ENCODE data around the gene PLXNA2. TPM values are rescaled to one million over a fixed set of nuclear protein-coding genes. Genes with fewer than 3 reads are reported as not detected.

Gene PLXNA2
- total RNA-seq, 1 donor from 2014 or later = 9.0 TPM

DNA sequence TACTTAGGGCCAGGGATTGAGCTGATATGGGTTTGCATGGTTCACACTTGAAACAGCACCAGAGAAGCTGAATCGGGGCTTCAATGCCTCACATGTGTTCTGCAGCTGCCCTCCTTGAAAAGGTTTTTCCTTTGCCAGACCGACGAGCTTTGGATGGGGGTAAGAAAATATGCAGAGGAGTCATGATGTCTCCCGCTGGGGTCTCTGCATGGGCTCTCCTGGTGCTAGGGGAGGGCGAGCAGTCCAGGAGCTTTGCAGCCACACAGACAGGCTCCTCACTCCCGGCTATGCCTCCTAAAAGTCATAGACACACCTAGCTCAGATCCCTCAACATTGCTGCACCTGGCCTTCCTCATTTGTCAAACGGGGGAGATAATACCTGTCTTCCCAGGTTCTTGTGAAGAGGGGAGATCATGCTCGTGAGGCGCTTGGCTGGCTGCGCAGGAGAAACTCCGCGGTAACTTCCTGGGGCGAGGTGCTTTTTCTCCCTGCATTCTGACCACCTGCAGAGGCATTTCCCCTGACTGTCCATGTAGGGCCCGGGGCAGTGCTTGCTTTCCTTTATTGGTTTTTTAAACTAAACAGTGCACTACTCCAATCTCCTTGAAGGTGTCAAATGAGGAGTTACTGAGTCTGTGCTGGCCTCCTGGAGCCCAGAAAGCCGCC, 112.4 kb downstream of the PLXNA2 start:
- Histone ChIP-seq H3K36me3 (ENCODE audit: control insufficient read depth, insufficient read depth, low read length) (peaks cover 3% of the 10 kb centered on the region), H3K27me3 (ENCODE audit: control insufficient read depth, insufficient read depth, low read length) (no peaks in the 10 kb centered on the region), H3K4me3 (ENCODE audit: low read depth, low read length) (no peak overlapping the region)
- FAIRE-seq (no peak), DNase-seq (ENCODE audit: low read depth) (no peak)
- TF ChIP-seq, protein P1, sequence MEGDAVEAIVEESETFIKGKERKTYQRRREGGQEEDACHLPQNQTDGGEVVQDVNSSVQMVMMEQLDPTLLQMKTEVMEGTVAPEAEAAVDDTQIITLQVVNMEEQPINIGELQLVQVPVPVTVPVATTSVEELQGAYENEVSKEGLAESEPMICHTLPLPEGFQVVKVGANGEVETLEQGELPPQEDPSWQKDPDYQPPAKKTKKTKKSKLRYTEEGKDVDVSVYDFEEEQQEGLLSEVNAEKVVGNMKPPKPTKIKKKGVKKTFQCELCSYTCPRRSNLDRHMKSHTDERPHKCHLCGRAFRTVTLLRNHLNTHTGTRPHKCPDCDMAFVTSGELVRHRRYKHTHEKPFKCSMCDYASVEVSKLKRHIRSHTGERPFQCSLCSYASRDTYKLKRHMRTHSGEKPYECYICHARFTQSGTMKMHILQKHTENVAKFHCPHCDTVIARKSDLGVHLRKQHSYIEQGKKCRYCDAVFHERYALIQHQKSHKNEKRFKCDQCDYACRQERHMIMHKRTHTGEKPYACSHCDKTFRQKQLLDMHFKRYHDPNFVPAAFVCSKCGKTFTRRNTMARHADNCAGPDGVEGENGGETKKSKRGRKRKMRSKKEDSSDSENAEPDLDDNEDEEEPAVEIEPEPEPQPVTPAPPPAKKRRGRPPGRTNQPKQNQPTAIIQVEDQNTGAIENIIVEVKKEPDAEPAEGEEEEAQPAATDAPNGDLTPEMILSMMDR (IDR thresholded peaks at IDR 0.05; ENCODE audit: insufficient read depth, low read length, severe bottlenecking) = no peak

DNA sequence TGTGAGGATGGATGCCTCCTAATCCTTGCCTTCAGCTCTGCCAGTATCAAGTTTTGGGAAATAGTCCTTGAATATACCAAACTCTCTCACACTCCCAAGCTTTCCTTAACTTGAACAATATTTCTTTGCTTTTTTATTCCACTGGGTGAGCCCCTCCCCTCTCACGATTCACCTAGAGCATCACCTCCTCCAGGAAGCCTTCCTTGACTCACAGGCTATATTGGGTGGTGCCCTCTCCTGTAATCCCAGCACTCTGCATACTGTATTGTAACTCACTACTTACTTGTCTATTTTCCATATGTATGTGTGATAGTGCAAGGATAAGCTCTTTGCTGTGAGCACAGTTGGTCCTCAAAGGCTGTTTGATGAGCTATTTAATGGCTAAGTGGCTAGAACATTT, 114.7 kb downstream of the PLXNA2 start:
- no peak for DNase-seq (ENCODE audit: low read depth)
- no peak for FAIRE-seq

DNA sequence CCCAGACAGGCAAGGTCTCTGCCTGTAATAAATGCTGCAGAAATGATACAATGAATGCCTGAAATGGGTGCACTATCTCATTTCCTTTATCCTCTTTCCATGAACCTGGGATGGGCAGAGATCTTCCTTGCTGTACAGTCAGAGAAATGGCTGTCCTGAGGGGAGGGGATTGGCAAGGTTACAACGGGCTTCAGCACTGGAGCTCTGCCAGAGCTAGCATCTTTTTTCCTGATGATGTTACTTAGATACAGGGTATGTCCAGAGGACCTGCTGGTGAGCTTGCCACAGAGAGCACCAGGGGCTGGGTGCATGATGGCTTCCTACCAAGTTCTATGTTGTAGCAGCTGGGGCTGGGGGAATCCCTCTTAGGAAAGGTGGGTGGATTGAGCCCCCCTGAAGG, 115.1 kb downstream of the PLXNA2 start:
- Histone ChIP-seq H3K27me3 (ENCODE audit: control insufficient read depth, insufficient read depth, low read length) (no peaks in the 10 kb centered on the region), H3K36me3 (ENCODE audit: control insufficient read depth, insufficient read depth, low read length) (peaks cover 3% of the 10 kb centered on the region), H3K4me3 (ENCODE audit: low read depth, low read length) (no peak overlapping the region)
- no peak for DNase-seq (ENCODE audit: low read depth)
- TF ChIP-seq, protein P1 (IDR thresholded peaks at IDR 0.05; ENCODE audit: insufficient read depth, low read length, severe bottlenecking) = no peak
- FAIRE-seq = no peak

More for the DNA sequence above, 114.7 kb downstream of the PLXNA2 start:
- no peak overlapping the region for H3K4me3 ChIP-seq (ENCODE audit: low read depth, low read length)
- H3K27me3 ChIP-seq (ENCODE audit: control insufficient read depth, insufficient read depth, low read length) = no peaks in the 10 kb centered on the region
- peaks cover 3% of the 10 kb centered on the region for H3K36me3 ChIP-seq (ENCODE audit: control insufficient read depth, insufficient read depth, low read length)
- TF ChIP-seq, protein P1 (IDR thresholded peaks at IDR 0.05; ENCODE audit: insufficient read depth, low read length, severe bottlenecking) = no peak

DNA sequence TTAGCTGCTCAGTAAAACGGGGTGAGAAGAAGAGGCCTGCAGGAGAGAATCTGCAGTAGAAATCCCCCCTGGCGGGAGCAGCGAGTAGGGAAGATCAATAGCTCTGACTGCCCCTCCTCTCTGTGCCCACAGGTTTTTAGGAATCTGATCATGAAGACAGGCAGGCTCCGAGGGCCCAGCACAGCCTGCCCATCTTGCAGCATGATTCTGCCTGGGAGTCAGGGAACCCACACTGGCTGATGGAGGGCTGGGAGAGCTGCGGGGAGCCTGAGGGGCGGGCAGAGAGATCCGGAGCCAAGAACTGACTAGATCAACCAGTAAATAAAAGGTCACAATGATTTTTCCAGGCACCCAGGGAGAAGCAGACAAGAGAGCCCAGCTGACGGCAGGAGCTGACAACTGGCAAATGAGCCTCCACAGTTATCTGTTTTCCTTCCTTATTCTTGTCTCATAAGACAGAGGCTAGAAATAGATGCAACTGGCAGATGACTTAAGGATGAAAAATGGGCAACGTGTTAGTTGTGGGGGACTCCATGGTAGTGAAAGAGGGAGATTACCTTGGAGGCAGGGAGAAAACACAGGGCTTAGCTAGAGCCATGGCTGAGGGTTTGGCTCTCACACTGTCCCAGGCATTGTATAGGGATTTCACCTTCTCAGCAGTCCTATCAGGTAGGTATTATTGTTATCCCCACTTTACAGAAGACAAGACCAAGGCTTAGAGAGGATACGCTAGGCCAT, 116.2 kb downstream of the PLXNA2 start:
- H3K36me3 ChIP-seq (ENCODE audit: control insufficient read depth, insufficient read depth, low read length) = peaks cover 3% of the 10 kb centered on the region
- TF ChIP-seq, protein P1 (IDR thresholded peaks at IDR 0.05; ENCODE audit: insufficient read depth, low read length, severe bottlenecking) = no peak
- H3K27me3 ChIP-seq (ENCODE audit: control insufficient read depth, insufficient read depth, low read length) = no peaks in the 10 kb centered on the region
- no peak overlapping the region for H3K4me3 ChIP-seq (ENCODE audit: low read depth, low read length)
- DNase-seq (ENCODE audit: low read depth) (no peak), FAIRE-seq (peak; percentile 75)

DNA sequence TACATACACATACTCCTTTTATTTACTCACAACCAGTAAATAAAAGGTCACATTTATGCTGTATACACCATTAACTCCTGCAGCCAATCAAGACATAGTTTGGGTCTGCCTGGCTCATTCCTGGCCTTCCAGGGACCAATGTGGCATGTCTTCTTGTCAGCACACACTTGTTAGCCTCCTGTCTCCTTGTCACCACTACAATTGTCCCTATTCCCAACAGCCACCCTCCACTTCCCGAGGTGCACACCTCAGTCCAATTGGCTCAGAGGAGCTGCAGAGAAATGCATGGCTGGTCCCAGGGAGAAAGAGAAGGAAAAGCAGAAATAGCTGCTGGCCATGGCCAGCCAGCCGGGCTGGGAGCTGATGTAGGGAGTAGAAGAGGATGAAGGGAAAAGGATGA, 116.9 kb downstream of the PLXNA2 start:
- Histone ChIP-seq H3K4me3 (ENCODE audit: low read depth, low read length) (no peak overlapping the region), H3K36me3 (ENCODE audit: control insufficient read depth, insufficient read depth, low read length) (peaks cover 3% of the 10 kb centered on the region), H3K27me3 (ENCODE audit: control insufficient read depth, insufficient read depth, low read length) (no peaks in the 10 kb centered on the region)
- no peak for FAIRE-seq
- no peak for DNase-seq (ENCODE audit: low read depth)
- TF ChIP-seq, protein P1 (IDR thresholded peaks at IDR 0.05; ENCODE audit: insufficient read depth, low read length, severe bottlenecking) = no peak

Measured in bronchial epithelial cell (primary cell).